Neural cell (in vitro differentiated cells): ENCODE data around the gene PREX1.

Experiments
- CTCF ChIP-seq: fragments of 450-650 bp; IDR thresholded peaks from 2 replicates; pipeline ENCODE4 v1.5.1; 2014; ENCODE audit warnings: antibody characterized with exemption, mild to moderate bottlenecking, moderate library complexity; ENCODE audit not compliant: poor library complexity, severe bottlenecking
- EZH2 ChIP-seq: fragments of 200-600, 300-800 bp; shearing (Covaris generic), sonication (generic); IDR thresholded peaks from 2 replicates; pipeline ENCODE4 v1.6.1; 2014; ENCODE audit warnings: antibody characterized with exemption, low read length, borderline replicate concordance, mild to moderate bottlenecking; ENCODE audit not compliant: insufficient read depth, poor library complexity, severe bottlenecking
- RAD21 ChIP-seq: fragments of 450-650 bp; conservative IDR thresholded peaks from 2 replicates; pipeline ENCODE4 v1.6.1; 2014; ENCODE audit warnings: antibody characterized with exemption, mild to moderate bottlenecking, moderate library complexity
- REST ChIP-seq: IDR thresholded peaks from 2 replicates; pipeline ENCODE4 v1.6.1; 2012; ENCODE audit warnings: borderline replicate concordance
- SMC3 ChIP-seq: fragments of 450-650 bp; conservative IDR thresholded peaks from 2 replicates; pipeline ENCODE4 v1.6.1; 2014; ENCODE audit warnings: antibody characterized with exemption, mild to moderate bottlenecking, moderate library complexity; ENCODE audit not compliant: poor library complexity
- TAF1 ChIP-seq: IDR thresholded peaks from 2 replicates; pipeline ENCODE4 v1.6.1; 2012; ENCODE audit warnings: low read depth

GRCh38 chr20:48673507-48673906, 154.3 kb downstream of the PREX1 start:
- TF ChIP-seq CTCF (no peak), TAF1 (no peak), RAD21 (no peak), SMC3 (no peak), REST (no peak), EZH2 (no peak)
